A673 (cell line): ENCODE results near the gene ZBTB44.

Experiments used
- EZH2 ChIP-seq: fragments of 200-600 bp; sonication (generic); IDR thresholded peaks from 2 replicates; pipeline ENCODE4 v1.6.1; 2017; ENCODE audit warnings: borderline replicate concordance, low read depth, mild to moderate bottlenecking, mixed read lengths, antibody characterized with exemption, low read length; ENCODE audit not compliant: poor library complexity, severe bottlenecking
- TF ChIP-seq, protein P1 (sequence below): fragments of 300-800, 200-600 bp; sonication (generic); conservative IDR thresholded peaks from 2 replicates; pipeline ENCODE4 v1.5.1; 2017; ENCODE audit warnings: low read depth, mild to moderate bottlenecking, antibody characterized with exemption, low read length, moderate library complexity, mixed read lengths

DNA sequence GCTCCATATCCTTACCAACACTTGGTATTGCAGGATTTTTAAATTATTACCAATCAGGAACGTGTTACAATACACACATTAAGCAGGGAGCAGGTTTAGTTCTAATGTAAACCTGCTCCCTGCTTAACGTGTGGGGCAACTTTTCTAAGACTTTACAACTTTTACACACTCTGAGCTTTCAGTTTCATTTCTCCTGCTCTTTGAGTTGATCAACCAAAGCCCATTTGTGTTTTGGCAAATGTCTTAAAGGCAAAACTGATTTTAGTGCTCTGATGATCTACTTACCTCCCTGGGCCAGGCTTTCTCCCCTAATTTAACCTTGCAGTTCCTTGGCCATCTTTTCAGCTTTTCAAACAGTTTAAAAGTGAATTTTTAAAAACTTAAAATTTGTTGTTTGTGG is 70.9 kb downstream of the ZBTB44 start:
- TF ChIP-seq, protein P1, sequence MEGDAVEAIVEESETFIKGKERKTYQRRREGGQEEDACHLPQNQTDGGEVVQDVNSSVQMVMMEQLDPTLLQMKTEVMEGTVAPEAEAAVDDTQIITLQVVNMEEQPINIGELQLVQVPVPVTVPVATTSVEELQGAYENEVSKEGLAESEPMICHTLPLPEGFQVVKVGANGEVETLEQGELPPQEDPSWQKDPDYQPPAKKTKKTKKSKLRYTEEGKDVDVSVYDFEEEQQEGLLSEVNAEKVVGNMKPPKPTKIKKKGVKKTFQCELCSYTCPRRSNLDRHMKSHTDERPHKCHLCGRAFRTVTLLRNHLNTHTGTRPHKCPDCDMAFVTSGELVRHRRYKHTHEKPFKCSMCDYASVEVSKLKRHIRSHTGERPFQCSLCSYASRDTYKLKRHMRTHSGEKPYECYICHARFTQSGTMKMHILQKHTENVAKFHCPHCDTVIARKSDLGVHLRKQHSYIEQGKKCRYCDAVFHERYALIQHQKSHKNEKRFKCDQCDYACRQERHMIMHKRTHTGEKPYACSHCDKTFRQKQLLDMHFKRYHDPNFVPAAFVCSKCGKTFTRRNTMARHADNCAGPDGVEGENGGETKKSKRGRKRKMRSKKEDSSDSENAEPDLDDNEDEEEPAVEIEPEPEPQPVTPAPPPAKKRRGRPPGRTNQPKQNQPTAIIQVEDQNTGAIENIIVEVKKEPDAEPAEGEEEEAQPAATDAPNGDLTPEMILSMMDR: no peak
- no peak for TF ChIP-seq EZH2
